Endodermal cell (in vitro differentiated cells): ENCODE results near the gene NAP1L1. TPM values are rescaled to one million over a fixed set of nuclear protein-coding genes. Genes with fewer than 3 reads are reported as not detected.
"Not testable (repeated sequence)": the region's sequence is repeated elsewhere in the genome, so short reads cannot be mapped to it uniquely, and the experiment has no call there.

Experiments used
- DNase-seq: peaks from one replicate; pipeline ENCODE4 v3.0.0-alpha.2; 2017
- H3K27ac ChIP-seq: 2 replicates; pipeline ENCODE4 v1.5.1; 2013; ENCODE audit warnings: mild to moderate bottlenecking, low read depth, low read length, moderate library complexity
- H3K27me3 ChIP-seq: 2 replicates; pipeline ENCODE4 v1.6.1; 2013; ENCODE audit warnings: mild to moderate bottlenecking, low read length, moderate library complexity; ENCODE audit not compliant: insufficient read depth, control insufficient read depth, poor library complexity, severe bottlenecking
- H3K36me3 ChIP-seq: 2 replicates; pipeline ENCODE4 v1.7.0; 2013; ENCODE audit warnings: mild to moderate bottlenecking, low read length, moderate library complexity; ENCODE audit not compliant: control insufficient read depth, insufficient read depth
- H3K4me1 ChIP-seq: one replicate; pipeline ENCODE4 v1.7.0; 2013; ENCODE audit warnings: low read length; ENCODE audit not compliant: control insufficient read depth, insufficient read depth
- H3K4me3 ChIP-seq: 2 replicates; pipeline ENCODE4 v1.5.1; 2013; ENCODE audit warnings: mild to moderate bottlenecking, low read length, moderate library complexity
- H3K9ac ChIP-seq: 2 replicates; pipeline ENCODE4 v1.6.1; 2013; ENCODE audit warnings: mild to moderate bottlenecking, low read length, moderate library complexity; ENCODE audit not compliant: poor library complexity, severe bottlenecking; ENCODE audit errors: extremely low read depth
- H3K9me3 ChIP-seq: 2 replicates; pipeline ENCODE4 v1.6.1; 2013; ENCODE audit warnings: mild to moderate bottlenecking, low read length, moderate library complexity; ENCODE audit not compliant: control insufficient read depth
- H3K27ac Mint-ChIP-seq: 2 replicates; pipeline ENCODE4 v1.8.0; 2020; ENCODE audit warnings: mixed read lengths
- H3K27me3 Mint-ChIP-seq: 2 replicates; pipeline ENCODE4 v1.8.0; 2021; ENCODE audit warnings: mild to moderate bottlenecking, mixed read lengths; ENCODE audit not compliant: insufficient read depth
- H3K36me3 Mint-ChIP-seq: 2 replicates; pipeline ENCODE4 v1.8.0; 2020; ENCODE audit warnings: low read depth, mixed read lengths
- H3K4me1 Mint-ChIP-seq: 2 replicates; pipeline ENCODE4 v1.8.0; 2020; ENCODE audit warnings: mixed read lengths
- H3K4me3 Mint-ChIP-seq: 2 replicates; pipeline ENCODE4 v1.8.0; 2020; ENCODE audit warnings: mild to moderate bottlenecking, moderate library complexity, mixed read lengths
- H3K9me3 Mint-ChIP-seq: 2 replicates; pipeline ENCODE4 v1.8.0; 2020; ENCODE audit warnings: mild to moderate bottlenecking, mixed read lengths
- CTCF ChIP-seq: fragments of 200-600 bp; sonication (generic); conservative IDR thresholded peaks from 2 replicates; pipeline ENCODE4 v1.5.0; 2021; ENCODE audit warnings: antibody characterized with exemption, mild to moderate bottlenecking
- WGBS, 2 experiments: methylation state at CpG; one replicate each; pipeline versions ENCODE4 v1.1.5 to v1.1.7; 2013; ENCODE audit warnings: missing lambda C conversion rate in 2 of 2, mixed read lengths in 1 of 2; ENCODE audit not compliant: insufficient coverage in 1 of 2, insufficient read length in 1 of 2; 5-methylcytosine and 5-hydroxymethylcytosine counted together
- total RNA-seq, 2 donors: library from RNA; stranded (reverse); fragmentation: NEBNext Ultra II Directional in 1 of 2; extraction: Animal tissue kit (Norgen Biotek cat#: 25700) in 1 of 2; gene quantifications; 2 replicates in 1 of 2; 3 replicates in 1 of 2; pipeline ENCODE4 v1.2.1, GENCODE V29; 2021

Gene NAP1L1
- total RNA-seq, 2 donors from 2014 or later, result 711 to 829 TPM

GRCh38 chr12:75994069-75994740 is 90.3 kb downstream of the NAP1L1 start:
- H3K27ac Mint-ChIP-seq, result no peak overlapping the region

GRCh38 chr12:75991753-75992152 is 92.7 kb downstream of the NAP1L1 start:
- no peaks in the 10 kb centered on the region for H3K36me3 ChIP-seq
- TF ChIP-seq CTCF, result no peak
- H3K9me3 Mint-ChIP-seq, result peaks cover 18% of the 10 kb centered on the region
- no peak overlapping the region for H3K4me3 Mint-ChIP-seq
- H3K36me3 Mint-ChIP-seq, result peaks cover 1% of the 10 kb centered on the region
- peaks cover 16% of the 10 kb centered on the region for H3K4me1 Mint-ChIP-seq
- no peaks in the 10 kb centered on the region for H3K4me1 ChIP-seq
- H3K4me3 ChIP-seq, result no peak overlapping the region
- no peak overlapping the region for H3K27ac Mint-ChIP-seq
- no peaks in the 10 kb centered on the region for H3K9me3 ChIP-seq
- H3K9ac ChIP-seq, result no peak overlapping the region
- no peaks in the 10 kb centered on the region for H3K27me3 Mint-ChIP-seq
- no peaks in the 10 kb centered on the region for H3K27me3 ChIP-seq
- no peak overlapping the region for H3K27ac ChIP-seq
- no peak for DNase-seq
- WGBS, 2 experiments, result 70 to 86% methylated on average over 3 to 5 of the region's 5 CpGs

More at GRCh38 chr12:75994069-75994740, 90.3 kb downstream of the NAP1L1 start:
- Histone ChIP-seq H3K36me3 (no peaks in the 10 kb centered on the region), H3K9me3 (no peaks in the 10 kb centered on the region), H3K4me1 (no peaks in the 10 kb centered on the region), H3K27ac (no peak overlapping the region), H3K27me3 (no peaks in the 10 kb centered on the region), H3K9ac (no peak overlapping the region), H3K4me3 (no peak overlapping the region)
- H3K36me3 Mint-ChIP-seq, result peaks cover under 1% of the 10 kb centered on the region
- TF ChIP-seq CTCF, result no peak
- WGBS, 2 experiments, result 84 to 89% methylated on average over 3 to 4 of the region's 4 CpGs
- no peaks in the 10 kb centered on the region for H3K27me3 Mint-ChIP-seq
- H3K9me3 Mint-ChIP-seq, result peaks cover under 1% of the 10 kb centered on the region
- DNase-seq, result no peak
- H3K4me3 Mint-ChIP-seq, result no peak overlapping the region
- H3K4me1 Mint-ChIP-seq, result peaks cover 16% of the 10 kb centered on the region

GRCh38 chr12:75990189-75990912 is 94.1 kb downstream of the NAP1L1 start:
- Mint-ChIP-seq H3K4me3 (no peak overlapping the region), H3K27me3 (no peaks in the 10 kb centered on the region), H3K27ac (no peak overlapping the region), H3K9me3 (peaks cover 18% of the 10 kb centered on the region), H3K4me1 (peaks cover 16% of the 10 kb centered on the region), H3K36me3 (peaks cover 1% of the 10 kb centered on the region)
- Histone ChIP-seq H3K4me1 (no peaks in the 10 kb centered on the region), H3K27ac (no peak overlapping the region), H3K4me3 (no peak overlapping the region), H3K9me3 (no peaks in the 10 kb centered on the region), H3K9ac (no peak overlapping the region), H3K36me3 (no peaks in the 10 kb centered on the region), H3K27me3 (no peaks in the 10 kb centered on the region)
- 96 to 100% methylated on average over 3 to 4 of the region's 4 CpGs for WGBS, 2 experiments
- no peak for DNase-seq
- TF ChIP-seq CTCF, result no peak

GRCh38 chr12:75987709-75988108 is 96.8 kb downstream of the NAP1L1 start:
- H3K27ac Mint-ChIP-seq, H3K27ac ChIP-seq, H3K4me3 ChIP-seq, H3K36me3 ChIP-seq, H3K4me3 Mint-ChIP-seq, H3K9ac ChIP-seq, H3K9me3 ChIP-seq, DNase-seq, H3K36me3 Mint-ChIP-seq, H3K27me3 ChIP-seq, H3K4me1 ChIP-seq, H3K27me3 Mint-ChIP-seq: not testable (repeated sequence)
- Mint-ChIP-seq H3K4me1 (peaks cover 16% of the 10 kb centered on the region), H3K9me3 (peaks cover 18% of the 10 kb centered on the region)
- 100% methylated on average over 1 of the region's 1 CpG; no CpG with 5 or more reads in 1 of the 2 experiments for WGBS, 2 experiments
